MM.1S (cell line): ENCODE results near the gene H1-8.

Experiments used
- DNase-seq: peaks from one replicate; pipeline ENCODE4 v3.0.0-alpha.2; 2015
- H2AFZ ChIP-seq: fragments of 300-600 bp; sonication (generic); 2 replicates; pipeline ENCODE4 v1.6.0; 2016; ENCODE audit warnings: antibody characterized with exemption, low read length
- H3F3A ChIP-seq: fragments of 300-600 bp; sonication (generic); 2 replicates; pipeline ENCODE4 v1.6.1; 2016; ENCODE audit warnings: mild to moderate bottlenecking, antibody characterized with exemption, low read length, moderate library complexity, mixed read lengths; ENCODE audit not compliant: insufficient read depth
- H3K27ac ChIP-seq: fragments of 300-600 bp; sonication (generic); 2 replicates; pipeline ENCODE4 v1.5.1; 2016; ENCODE audit warnings: mild to moderate bottlenecking, low read length
- H3K27me3 ChIP-seq: fragments of 300-600 bp; sonication (generic); replicated peaks from 2 replicates; pipeline ENCODE4 v1.6.0; 2016; ENCODE audit warnings: low read length; ENCODE audit not compliant: insufficient read depth
- H3K36me3 ChIP-seq: fragments of 300-600 bp; sonication (generic); replicated peaks from 2 replicates; pipeline ENCODE4 v1.6.1; 2016; ENCODE audit warnings: mild to moderate bottlenecking, low read length, mixed read lengths; ENCODE audit not compliant: insufficient read depth
- H3K4me1 ChIP-seq: fragments of 300-600 bp; sonication (generic); 2 replicates; pipeline ENCODE4 v1.6.1; 2016; ENCODE audit warnings: low read length, mixed read lengths
- H3K4me2 ChIP-seq: fragments of 300-600 bp; sonication (generic); 2 replicates; pipeline ENCODE4 v1.6.0; 2016; ENCODE audit warnings: low read depth, low read length
- H3K4me3 ChIP-seq: fragments of 300-600 bp; sonication (generic); 2 replicates; pipeline ENCODE4 v1.5.1; 2016; ENCODE audit warnings: low read length, mixed read lengths
- H3K79me2 ChIP-seq: fragments of 300-600 bp; sonication (generic); 2 replicates; pipeline ENCODE4 v1.6.1; 2016; ENCODE audit warnings: mixed run types, low read length, mixed read lengths
- H3K9ac ChIP-seq: fragments of 300-600 bp; sonication (generic); 2 replicates; pipeline ENCODE4 v1.6.1; 2016; ENCODE audit warnings: low read length, mixed read lengths
- H3K9me2 ChIP-seq: fragments of 300-600 bp; sonication (generic); replicated peaks from 2 replicates; pipeline ENCODE4 v1.6.1; 2016; ENCODE audit warnings: mild to moderate bottlenecking, low read length, mixed read lengths; ENCODE audit not compliant: insufficient read depth
- H3K9me3 ChIP-seq: fragments of 300-600 bp; sonication (generic); replicated peaks from 2 replicates; pipeline ENCODE4 v1.6.1; 2016; ENCODE audit warnings: mild to moderate bottlenecking, low read length, mixed read lengths; ENCODE audit not compliant: insufficient read depth
- H4K20me1 ChIP-seq: fragments of 300-600 bp; sonication (generic); 2 replicates; pipeline ENCODE4 v1.6.1; 2016; ENCODE audit warnings: mild to moderate bottlenecking, low read length, moderate library complexity, mixed read lengths; ENCODE audit not compliant: insufficient read depth
- EZH2 ChIP-seq: fragments of 300-600 bp; sonication (generic); optimal IDR thresholded peaks from 2 replicates; pipeline ENCODE3; 2017; ENCODE audit warnings: low read depth, mild to moderate bottlenecking, antibody characterized with exemption, low read length, mixed read lengths
- EZH2phosphoT487 ChIP-seq: fragments of 300-600 bp; sonication (generic); IDR thresholded peaks from 2 replicates; pipeline ENCODE4 v1.6.1; 2018; ENCODE audit warnings: antibody characterized with exemption, low read length
- TF ChIP-seq, protein P1 (sequence below): fragments of 300-600 bp; sonication (generic); IDR thresholded peaks from 2 replicates; pipeline ENCODE4 v1.5.1; 2016; ENCODE audit warnings: antibody characterized with exemption, low read length, mixed read lengths

H1-8 gene

DNA sequence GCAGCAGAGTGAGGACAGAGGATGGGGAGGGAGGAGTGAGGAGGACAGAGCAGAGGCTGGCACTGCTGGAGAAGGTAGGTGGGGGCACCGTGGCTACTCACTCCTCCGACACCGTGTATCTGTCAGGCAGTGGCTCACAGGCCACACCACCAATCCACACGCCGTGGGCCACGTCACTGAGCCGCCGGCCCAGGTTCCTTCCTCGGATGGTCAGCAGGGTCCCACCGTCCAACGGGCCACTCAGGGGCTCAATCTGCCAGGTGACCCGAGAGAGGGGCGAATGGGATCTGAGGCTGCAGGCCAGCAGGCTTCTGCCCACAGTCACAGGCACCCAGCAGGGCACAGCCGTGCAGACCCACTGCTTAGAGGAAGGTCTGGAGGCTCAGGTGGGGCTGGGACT is 30.5 kb downstream of the H1-8 start:
- Histone ChIP-seq H3K4me2 (no peak overlapping the region), H3K79me2 (no peaks in the 10 kb centered on the region), H3K27me3 (no peaks in the 10 kb centered on the region), H3K27ac (no peak overlapping the region), H3F3A (peaks cover 9% of the 10 kb centered on the region; the same call in 1 of the 2 replicates), H4K20me1 (no peaks in the 10 kb centered on the region), H3K9me2 (no peaks in the 10 kb centered on the region), H3K4me3 (no peak overlapping the region), H3K9me3 (no peaks in the 10 kb centered on the region), H3K4me1 (peaks cover 23% of the 10 kb centered on the region), H3K36me3 (no peaks in the 10 kb centered on the region), H3K9ac (no peak overlapping the region), H2AFZ (no peak overlapping the region)
- TF ChIP-seq, protein P1, sequence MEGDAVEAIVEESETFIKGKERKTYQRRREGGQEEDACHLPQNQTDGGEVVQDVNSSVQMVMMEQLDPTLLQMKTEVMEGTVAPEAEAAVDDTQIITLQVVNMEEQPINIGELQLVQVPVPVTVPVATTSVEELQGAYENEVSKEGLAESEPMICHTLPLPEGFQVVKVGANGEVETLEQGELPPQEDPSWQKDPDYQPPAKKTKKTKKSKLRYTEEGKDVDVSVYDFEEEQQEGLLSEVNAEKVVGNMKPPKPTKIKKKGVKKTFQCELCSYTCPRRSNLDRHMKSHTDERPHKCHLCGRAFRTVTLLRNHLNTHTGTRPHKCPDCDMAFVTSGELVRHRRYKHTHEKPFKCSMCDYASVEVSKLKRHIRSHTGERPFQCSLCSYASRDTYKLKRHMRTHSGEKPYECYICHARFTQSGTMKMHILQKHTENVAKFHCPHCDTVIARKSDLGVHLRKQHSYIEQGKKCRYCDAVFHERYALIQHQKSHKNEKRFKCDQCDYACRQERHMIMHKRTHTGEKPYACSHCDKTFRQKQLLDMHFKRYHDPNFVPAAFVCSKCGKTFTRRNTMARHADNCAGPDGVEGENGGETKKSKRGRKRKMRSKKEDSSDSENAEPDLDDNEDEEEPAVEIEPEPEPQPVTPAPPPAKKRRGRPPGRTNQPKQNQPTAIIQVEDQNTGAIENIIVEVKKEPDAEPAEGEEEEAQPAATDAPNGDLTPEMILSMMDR, result no peak
- TF ChIP-seq EZH2phosphoT487, result no peak
- no peak for TF ChIP-seq EZH2
- DNase-seq, result no peak

DNA sequence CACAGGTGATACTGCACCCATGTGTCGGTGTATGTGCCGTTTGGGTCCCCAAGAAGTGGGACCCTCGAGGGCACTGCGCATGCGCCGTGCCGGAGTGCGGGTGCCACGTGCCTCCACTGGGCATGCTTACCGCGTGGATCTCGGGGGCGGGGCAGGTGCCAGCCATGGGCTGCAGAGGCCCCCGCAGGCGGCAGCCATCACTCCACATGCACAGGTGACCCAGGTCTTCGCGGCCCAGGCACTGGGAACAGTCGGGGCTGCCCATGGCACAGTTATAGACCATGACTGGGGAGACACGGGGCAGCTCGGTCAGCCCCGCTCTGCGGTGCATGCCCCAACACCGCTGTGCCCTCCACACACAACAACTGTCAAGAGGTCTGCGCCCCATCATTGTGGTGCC is 31.2 kb downstream of the H1-8 start:
- Histone ChIP-seq H3K27ac (no peak overlapping the region), H3K36me3 (no peaks in the 10 kb centered on the region), H3K4me2 (no peak overlapping the region), H2AFZ (no peak overlapping the region), H3K79me2 (no peaks in the 10 kb centered on the region), H3K9me3 (no peaks in the 10 kb centered on the region), H3K9me2 (no peaks in the 10 kb centered on the region), H4K20me1 (no peaks in the 10 kb centered on the region), H3K27me3 (no peaks in the 10 kb centered on the region), H3F3A (peaks cover 9% of the 10 kb centered on the region; the same call in 1 of the 2 replicates), H3K4me3 (no peak overlapping the region), H3K4me1 (peaks cover 23% of the 10 kb centered on the region), H3K9ac (no peak overlapping the region)
- TF ChIP-seq, protein P1, result no peak
- TF ChIP-seq EZH2 (no peak), EZH2phosphoT487 (no peak)
- no peak for DNase-seq

DNA sequence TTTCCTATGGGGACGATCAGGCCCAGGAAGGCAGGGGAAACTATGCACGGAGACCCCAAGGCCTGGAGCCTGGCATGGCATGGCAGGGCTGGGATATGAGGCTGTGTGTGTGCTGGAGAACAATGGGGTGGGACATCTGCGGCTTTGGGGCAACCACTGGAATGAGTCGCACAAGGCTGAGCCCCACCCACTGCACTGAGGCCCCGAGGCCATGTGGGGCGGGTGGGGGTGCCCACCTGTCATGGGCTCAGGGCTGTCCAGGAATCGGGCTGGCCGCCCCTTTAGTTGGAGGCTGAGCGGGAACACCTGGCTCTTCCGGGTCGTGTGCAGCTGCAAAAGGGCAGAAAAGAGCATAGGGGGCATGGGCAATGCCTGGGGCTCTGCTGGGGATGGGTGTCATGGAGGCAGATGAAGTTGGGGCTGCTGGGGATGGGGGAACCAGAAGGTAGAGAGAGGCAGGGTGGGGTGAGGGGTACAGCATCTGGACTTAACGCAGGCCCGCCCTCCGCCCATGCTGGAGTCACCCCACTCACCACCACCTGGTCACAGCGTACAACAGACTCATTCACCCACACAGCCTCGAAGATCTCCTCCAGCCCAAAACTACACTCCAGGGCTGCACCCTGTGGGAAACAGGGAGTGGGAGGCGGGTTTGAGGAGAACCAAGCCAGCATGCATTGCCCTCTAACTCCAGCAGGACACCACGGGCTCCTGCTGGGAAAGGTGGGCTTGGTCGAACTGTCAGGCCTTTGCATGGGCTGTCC is 32.4 kb downstream of the H1-8 start:
- H3K36me3 ChIP-seq, result no peaks in the 10 kb centered on the region
- H3K4me3 ChIP-seq, result no peak overlapping the region
- no peaks in the 10 kb centered on the region for H3K9me2 ChIP-seq
- H3K4me2 ChIP-seq, result no peak overlapping the region
- no peak overlapping the region for H3K9ac ChIP-seq
- H3F3A ChIP-seq, result peaks cover 9% of the 10 kb centered on the region; the same call in 1 of the 2 replicates
- TF ChIP-seq EZH2 (no peak), EZH2phosphoT487 (no peak)
- TF ChIP-seq, protein P1, result no peak
- H3K79me2 ChIP-seq, result no peaks in the 10 kb centered on the region
- H4K20me1 ChIP-seq, result no peaks in the 10 kb centered on the region
- H3K9me3 ChIP-seq, result no peaks in the 10 kb centered on the region
- no peak overlapping the region for H2AFZ ChIP-seq
- no peak for DNase-seq
- H3K27ac ChIP-seq, result peak overlapping the region; percentile 86; the same call in 1 of the 2 replicates
- H3K4me1 ChIP-seq, result peaks cover 23% of the 10 kb centered on the region
- H3K27me3 ChIP-seq, result no peaks in the 10 kb centered on the region
